OCI-M2 (cell line): ENCODE data around the gene RAB33A.

Experiments
- DNase-seq: peaks from one replicate; lab custom pipeline; 2025; ENCODE audit not compliant: unreplicated experiment; lab: John Stamatoyannopoulos, UW

Gene RAB33A

GRCh38 chrX:130171446-130172126, at the start of gene RAB33A:
Gene RAB33A, plus strand, starts transcription at chrX:130171962. Its CDS starts 101 bp downstream, at chrX:130172063.
- no peak for DNase-seq

GRCh38 chrX:130124577-130124976, 47.2 kb upstream of the RAB33A start:
- DNase-seq: no peak

GRCh38 chrX:130125091-130125874, 46.5 kb upstream of the RAB33A start:
- no peak for DNase-seq

GRCh38 chrX:130130990-130131389, 40.8 kb upstream of the RAB33A start:
- no peak for DNase-seq

- DNase-seq: no peak
Measured at GRCh38 chrX:130136496-130136895, 35.3 kb upstream of the RAB33A start.

- no peak for DNase-seq
Measured at GRCh38 chrX:130136961-130137360, 34.8 kb upstream of the RAB33A start.

GRCh38 chrX:130139474-130140201, 32.1 kb upstream of the RAB33A start:
- no peak for DNase-seq

- no peak for DNase-seq
Measured at GRCh38 chrX:130144509-130144908, 27.3 kb upstream of the RAB33A start.

GRCh38 chrX:130145123-130145522, 26.6 kb upstream of the RAB33A start:
- DNase-seq: no peak

- no peak for DNase-seq
Measured at GRCh38 chrX:130147631-130148030, 24.1 kb upstream of the RAB33A start.

- DNase-seq: no peak
Measured at GRCh38 chrX:130155564-130155963, 16.2 kb upstream of the RAB33A start.

GRCh38 chrX:130158311-130158710, 13.5 kb upstream of the RAB33A start:
- no peak for DNase-seq

GRCh38 chrX:130159776-130160175, 12.0 kb upstream of the RAB33A start:
- DNase-seq: no peak

- no peak for DNase-seq
Measured at GRCh38 chrX:130162094-130162735, 9.5 kb upstream of the RAB33A start.

GRCh38 chrX:130163398-130163797, 8.4 kb upstream of the RAB33A start:
- no peak for DNase-seq

GRCh38 chrX:130165181-130165702, 6.5 kb upstream of the RAB33A start:
- DNase-seq: no peak

GRCh38 chrX:130165703-130166502, 5.9 kb upstream of the RAB33A start, which contains the start of gene AIFM1:
Gene AIFM1, minus strand, starts transcription at chrX:130165841. Its CDS starts 185 bp downstream, at chrX:130165656.
- DNase-seq: peak; percentile 7

GRCh38 chrX:130166503-130166777, 5.3 kb upstream of the RAB33A start:
- DNase-seq: no peak

- no peak for DNase-seq
Measured at GRCh38 chrX:130167040-130167439, 4.7 kb upstream of the RAB33A start.

- DNase-seq: no peak
Measured at GRCh38 chrX:130170752-130171445, 863 bp upstream of the RAB33A start.
